ENCODE data around the gene CXCL11. TPM values are rescaled to one million over a fixed set of nuclear protein-coding genes. Genes with fewer than 3 reads are reported as not detected.

Gene CXCL11
- total and polyA plus RNA-seq, 10 of the 15 experiments (the other 5 are each of a cell fraction or from before 2014, with no cell fraction given): 0.04 TPM; not detected in 9

- no peak for ATAC-seq
- intact Hi-C loops (cut with micrococcal nuclease; ENCODE audit: unreplicated experiment) (no loop called here), in situ Hi-C loops (cut with MboI) (no loop called here)
- ChIA-PET CTCF (interaction anchor here (1.1 kb wide), 1 partner anchor 64 kb away, joined by 3 read pairs; no protein-coding TSS in a partner anchor), POLR2A (no interaction called here), RAD21 (ENCODE audit: unreplicated experiment) (no interaction called here), SMC1A (ENCODE audit: uncharacterized antibody, unreplicated experiment) (interaction anchor here (1.5 kb wide), 1 partner anchor 61 kb away, joined by 5 read pairs; no protein-coding TSS in a partner anchor)
- WGBS (ENCODE audit: insufficient coverage, insufficient replicate concordance, low lambda C conversion rate, missing lambda C conversion rate): 2% methylated on average over 2 of the region's 2 CpGs
- H3K4me3 ChIP-seq: no peak overlapping the region
- H2AFZ ChIP-seq (ENCODE audit: control insufficient read depth, low read depth, low read length): no peak overlapping the region
- no peaks in the 10 kb centered on the region for H3K4me1 ChIP-seq (ENCODE audit: control insufficient read depth, insufficient read depth, low read length)
- H3K79me2 ChIP-seq (ENCODE audit: control insufficient read depth, insufficient read depth, low read length): no peaks in the 10 kb centered on the region
- H3K27me3 ChIP-seq (replicated peaks in 1 of 2; ENCODE audit: control insufficient read depth in 2 of 2, insufficient read depth in 2 of 2, low read length in 1 of 2): peaks cover 5 to 8% of the 10 kb centered on the region in 2 experiments; a peak in 2 of 4 replicates
- H4K20me1 ChIP-seq (ENCODE audit: control insufficient read depth, insufficient read depth): no peaks in the 10 kb centered on the region
- no peaks in the 10 kb centered on the region for H3K36me3 ChIP-seq (ENCODE audit: control insufficient read depth in 2 of 2, insufficient read depth in 2 of 2, low read length in 1 of 2)
- TF ChIP-seq TCF12 (IDR thresholded peaks at IDR 0.05; ENCODE audit: low read depth, low read length) (peak; percentile 49; the same call in 1 of the 2 replicates), ETV6 (conservative IDR thresholded peaks at IDR 0.05 in 1 of 2, IDR thresholded peaks at IDR 0.05 in 1 of 2; ENCODE audit: borderline replicate concordance in 1 of 2, low read depth in 1 of 2) (no peak)
- FAIRE-seq: no peak
- no peak overlapping the region for H3K4me2 ChIP-seq (ENCODE audit: control insufficient read depth, insufficient read depth)
- no peak for DNase-seq (ENCODE audit: low read depth, low spot score)
- no TSS peak for BruUV-seq (replicated peaks)
- no peaks in the 10 kb centered on the region; the same call in 2 of the 3 replicates for H3K9me3 ChIP-seq (replicated peaks; ENCODE audit: control insufficient read depth, insufficient read depth, low read length)
- H3K9ac ChIP-seq (ENCODE audit: control insufficient read depth, insufficient read depth, low read length): no peak overlapping the region
- no peak overlapping the region for H3K27ac ChIP-seq (ENCODE audit: control insufficient read depth, insufficient read depth)
These were observed 32.8 kb downstream of the CXCL11 start for GRCh38 chr4:76003035-76003434.

GRCh38 chr4:76002176-76002575 is 33.7 kb downstream of the CXCL11 start:
- in situ Hi-C loops (cut with MboI) (no loop called here), intact Hi-C loops (cut with micrococcal nuclease; ENCODE audit: unreplicated experiment) (no loop called here)
- ATAC-seq (no peak), DNase-seq (ENCODE audit: low read depth, low spot score) (no peak), FAIRE-seq (no peak)
- CTCF ChIA-PET: interaction anchor here (1.1 kb wide), 1 partner anchor 65 kb away, joined by 3 read pairs; no protein-coding TSS in a partner anchor
- WGBS (ENCODE audit: insufficient coverage, insufficient replicate concordance, low lambda C conversion rate, missing lambda C conversion rate): 64% methylated on average over 4 of the region's 4 CpGs
- Histone ChIP-seq H3K9me3 (replicated peaks; ENCODE audit: control insufficient read depth, insufficient read depth, low read length) (no peaks in the 10 kb centered on the region; the same call in 2 of the 3 replicates), H3K4me1 (ENCODE audit: control insufficient read depth, insufficient read depth, low read length) (no peaks in the 10 kb centered on the region), H2AFZ (ENCODE audit: control insufficient read depth, low read depth, low read length) (no peak overlapping the region), H3K9ac (ENCODE audit: control insufficient read depth, insufficient read depth, low read length) (no peak overlapping the region), H3K27ac (ENCODE audit: control insufficient read depth, insufficient read depth) (no peak overlapping the region), H4K20me1 (ENCODE audit: control insufficient read depth, insufficient read depth) (no peaks in the 10 kb centered on the region), H3K4me2 (ENCODE audit: control insufficient read depth, insufficient read depth) (no peak overlapping the region), H3K27me3 (replicated peaks in 1 of 2; ENCODE audit: control insufficient read depth in 2 of 2, insufficient read depth in 2 of 2, low read length in 1 of 2) (peaks cover 5 to 8% of the 10 kb centered on the region in 2 experiments; a peak in 2 of 4 replicates), H3K4me3 (no peak overlapping the region), H3K36me3 (ENCODE audit: control insufficient read depth in 2 of 2, insufficient read depth in 2 of 2, low read length in 1 of 2) (no peaks in the 10 kb centered on the region), H3K79me2 (ENCODE audit: control insufficient read depth, insufficient read depth, low read length) (no peaks in the 10 kb centered on the region)
- no TSS peak for BruUV-seq (replicated peaks)
- POLR2A ChIA-PET: no interaction called here
- TF ChIP-seq, protein P1, sequence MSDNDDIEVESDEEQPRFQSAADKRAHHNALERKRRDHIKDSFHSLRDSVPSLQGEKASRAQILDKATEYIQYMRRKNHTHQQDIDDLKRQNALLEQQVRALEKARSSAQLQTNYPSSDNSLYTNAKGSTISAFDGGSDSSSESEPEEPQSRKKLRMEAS (IDR thresholded peaks at IDR 0.05; ENCODE audit: low read depth, low read length): no peak
- TF ChIP-seq SIX5 (IDR thresholded peaks at IDR 0.05; ENCODE audit: low read depth, low read length, severe bottlenecking): no peak
- TF ChIP-seq, protein P2, sequence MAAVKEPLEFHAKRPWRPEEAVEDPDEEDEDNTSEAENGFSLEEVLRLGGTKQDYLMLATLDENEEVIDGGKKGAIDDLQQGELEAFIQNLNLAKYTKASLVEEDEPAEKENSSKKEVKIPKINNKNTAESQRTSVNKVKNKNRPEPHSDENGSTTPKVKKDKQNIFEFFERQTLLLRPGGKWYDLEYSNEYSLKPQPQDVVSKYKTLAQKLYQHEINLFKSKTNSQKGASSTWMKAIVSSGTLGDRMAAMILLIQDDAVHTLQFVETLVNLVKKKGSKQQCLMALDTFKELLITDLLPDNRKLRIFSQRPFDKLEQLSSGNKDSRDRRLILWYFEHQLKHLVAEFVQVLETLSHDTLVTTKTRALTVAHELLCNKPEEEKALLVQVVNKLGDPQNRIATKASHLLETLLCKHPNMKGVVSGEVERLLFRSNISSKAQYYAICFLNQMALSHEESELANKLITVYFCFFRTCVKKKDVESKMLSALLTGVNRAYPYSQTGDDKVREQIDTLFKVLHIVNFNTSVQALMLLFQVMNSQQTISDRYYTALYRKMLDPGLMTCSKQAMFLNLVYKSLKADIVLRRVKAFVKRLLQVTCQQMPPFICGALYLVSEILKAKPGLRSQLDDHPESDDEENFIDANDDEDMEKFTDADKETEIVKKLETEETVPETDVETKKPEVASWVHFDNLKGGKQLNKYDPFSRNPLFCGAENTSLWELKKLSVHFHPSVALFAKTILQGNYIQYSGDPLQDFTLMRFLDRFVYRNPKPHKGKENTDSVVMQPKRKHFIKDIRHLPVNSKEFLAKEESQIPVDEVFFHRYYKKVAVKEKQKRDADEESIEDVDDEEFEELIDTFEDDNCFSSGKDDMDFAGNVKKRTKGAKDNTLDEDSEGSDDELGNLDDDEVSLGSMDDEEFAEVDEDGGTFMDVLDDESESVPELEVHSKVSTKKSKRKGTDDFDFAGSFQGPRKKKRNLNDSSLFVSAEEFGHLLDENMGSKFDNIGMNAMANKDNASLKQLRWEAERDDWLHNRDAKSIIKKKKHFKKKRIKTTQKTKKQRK (IDR thresholded peaks at IDR 0.05; ENCODE audit: low read depth, low read length): no peak
- TF ChIP-seq, protein P3, sequence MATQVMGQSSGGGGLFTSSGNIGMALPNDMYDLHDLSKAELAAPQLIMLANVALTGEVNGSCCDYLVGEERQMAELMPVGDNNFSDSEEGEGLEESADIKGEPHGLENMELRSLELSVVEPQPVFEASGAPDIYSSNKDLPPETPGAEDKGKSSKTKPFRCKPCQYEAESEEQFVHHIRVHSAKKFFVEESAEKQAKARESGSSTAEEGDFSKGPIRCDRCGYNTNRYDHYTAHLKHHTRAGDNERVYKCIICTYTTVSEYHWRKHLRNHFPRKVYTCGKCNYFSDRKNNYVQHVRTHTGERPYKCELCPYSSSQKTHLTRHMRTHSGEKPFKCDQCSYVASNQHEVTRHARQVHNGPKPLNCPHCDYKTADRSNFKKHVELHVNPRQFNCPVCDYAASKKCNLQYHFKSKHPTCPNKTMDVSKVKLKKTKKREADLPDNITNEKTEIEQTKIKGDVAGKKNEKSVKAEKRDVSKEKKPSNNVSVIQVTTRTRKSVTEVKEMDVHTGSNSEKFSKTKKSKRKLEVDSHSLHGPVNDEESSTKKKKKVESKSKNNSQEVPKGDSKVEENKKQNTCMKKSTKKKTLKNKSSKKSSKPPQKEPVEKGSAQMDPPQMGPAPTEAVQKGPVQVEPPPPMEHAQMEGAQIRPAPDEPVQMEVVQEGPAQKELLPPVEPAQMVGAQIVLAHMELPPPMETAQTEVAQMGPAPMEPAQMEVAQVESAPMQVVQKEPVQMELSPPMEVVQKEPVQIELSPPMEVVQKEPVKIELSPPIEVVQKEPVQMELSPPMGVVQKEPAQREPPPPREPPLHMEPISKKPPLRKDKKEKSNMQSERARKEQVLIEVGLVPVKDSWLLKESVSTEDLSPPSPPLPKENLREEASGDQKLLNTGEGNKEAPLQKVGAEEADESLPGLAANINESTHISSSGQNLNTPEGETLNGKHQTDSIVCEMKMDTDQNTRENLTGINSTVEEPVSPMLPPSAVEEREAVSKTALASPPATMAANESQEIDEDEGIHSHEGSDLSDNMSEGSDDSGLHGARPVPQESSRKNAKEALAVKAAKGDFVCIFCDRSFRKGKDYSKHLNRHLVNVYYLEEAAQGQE (IDR thresholded peaks at IDR 0.05; ENCODE audit: low read depth, low read length): no peak
- no peak for TF ChIP-seq TCF12 (IDR thresholded peaks at IDR 0.05; ENCODE audit: low read depth, low read length)
- no peak for TF ChIP-seq ASH2L (IDR thresholded peaks at IDR 0.05; ENCODE audit: borderline replicate concordance, low read depth)
- TF ChIP-seq EGR1 (IDR thresholded peaks at IDR 0.05; ENCODE audit: borderline replicate concordance in 1 of 2, low read depth in 2 of 2, low read length in 2 of 2): no peak
- SMC1A ChIA-PET (ENCODE audit: uncharacterized antibody, unreplicated experiment): interaction anchor here (1.5 kb wide), 1 partner anchor 62 kb away, joined by 5 read pairs; no protein-coding TSS in a partner anchor
- RAD21 ChIA-PET (ENCODE audit: unreplicated experiment): no interaction called here
